DOHH2 (cell line): ENCODE results near the gene OSBPL9.
"Not testable (repeated sequence)": the region's sequence is repeated elsewhere in the genome, so short reads cannot be mapped to it uniquely, and the experiment has no call there.

ENCODE experiments used
- H3F3A ChIP-seq: fragments of 200-600 bp; sonication (generic), shearing (Covaris generic); 2 replicates; pipeline ENCODE4 v1.6.0; 2016; ENCODE audit warnings: antibody characterized with exemption, mild to moderate bottlenecking; ENCODE audit not compliant: control insufficient read depth, insufficient read depth
- H3K27ac ChIP-seq: fragments of 200-600 bp; sonication (generic); 2 replicates; pipeline ENCODE4 v1.5.1; 2014; ENCODE audit warnings: low read depth, mild to moderate bottlenecking, low read length, moderate library complexity
- H3K27me3 ChIP-seq: fragments of 200-600 bp; sonication (generic); 2 replicates; pipeline ENCODE4 v1.6.1; 2014; ENCODE audit warnings: mild to moderate bottlenecking, low read length, mixed read lengths; ENCODE audit not compliant: control insufficient read depth
- H3K36me3 ChIP-seq: fragments of 200-600 bp; sonication (generic); 2 replicates; pipeline ENCODE4 v1.6.1; 2014; ENCODE audit warnings: mild to moderate bottlenecking, low read length, moderate library complexity, mixed read lengths; ENCODE audit not compliant: control insufficient read depth
- H3K4me1 ChIP-seq: fragments of 200-600 bp; sonication (generic); 2 replicates; pipeline ENCODE4 v1.6.1; 2014; ENCODE audit warnings: mild to moderate bottlenecking, low read length, mixed read lengths; ENCODE audit not compliant: control insufficient read depth
- H3K4me2 ChIP-seq: fragments of 200-600 bp; sonication (generic); 2 replicates; pipeline ENCODE4 v1.6.0; 2014; ENCODE audit warnings: mild to moderate bottlenecking, low read length, moderate library complexity
- H3K4me3 ChIP-seq: fragments of 200-600 bp; sonication (generic); 2 replicates; pipeline ENCODE4 v1.5.1; 2014; ENCODE audit warnings: mild to moderate bottlenecking, low read length, mixed read lengths
- H3K79me2 ChIP-seq: fragments of 200-600 bp; sonication (generic); 2 replicates; pipeline ENCODE4 v1.6.1; 2014; ENCODE audit warnings: mild to moderate bottlenecking, low read length, mixed read lengths; ENCODE audit not compliant: control insufficient read depth
- H3K9me2 ChIP-seq: fragments of 200-600 bp; sonication (generic); replicated peaks from 2 replicates; pipeline ENCODE4 v1.6.1; 2014; ENCODE audit warnings: mild to moderate bottlenecking, low read length, mixed read lengths; ENCODE audit not compliant: control insufficient read depth
- H3K9me3 ChIP-seq: fragments of 200-600 bp; sonication (generic); 2 replicates; pipeline ENCODE4 v1.6.1; 2014; ENCODE audit warnings: antibody characterized with exemption, low read length, mixed read lengths; ENCODE audit not compliant: control insufficient read depth, insufficient read depth
- H4K20me1 ChIP-seq: fragments of 200-600 bp; sonication (generic); 2 replicates; pipeline ENCODE4 v1.6.0; 2014; ENCODE audit warnings: low read depth, mild to moderate bottlenecking, antibody characterized with exemption, low read length, moderate library complexity; ENCODE audit not compliant: control insufficient read depth, insufficient read depth
- CTCF ChIP-seq: fragments of 200-600 bp; sonication (generic); IDR thresholded peaks from one replicate; pipeline ENCODE4 v1.5.1; 2014; ENCODE audit warnings: antibody characterized with exemption, mild to moderate bottlenecking, low read depth, low read length; ENCODE audit not compliant: poor library complexity, severe bottlenecking
- EZH2phosphoT487 ChIP-seq: fragments of 200-600 bp; sonication (generic); IDR thresholded peaks from 2 replicates; pipeline ENCODE4 v1.6.1; 2017; ENCODE audit warnings: borderline replicate concordance, mild to moderate bottlenecking, antibody characterized with exemption, low read length, moderate library complexity, mixed read lengths

Gene OSBPL9

GRCh38 chr1:51607681-51608095, 9.2 kb upstream of the OSBPL9 start:
- H3K4me1 ChIP-seq: no peaks in the 10 kb centered on the region
- H3K4me3 ChIP-seq: no peak overlapping the region
- no peaks in the 10 kb centered on the region for H3K79me2 ChIP-seq
- no peak overlapping the region for H3K4me2 ChIP-seq
- H3K9me2 ChIP-seq: no peaks in the 10 kb centered on the region
- no peak overlapping the region for H3K27ac ChIP-seq
- no peaks in the 10 kb centered on the region for H3F3A ChIP-seq
- H3K27me3 ChIP-seq: peaks cover 26% of the 10 kb centered on the region
- H3K9me3 ChIP-seq: no peaks in the 10 kb centered on the region
- H4K20me1 ChIP-seq: no peaks in the 10 kb centered on the region
- TF ChIP-seq EZH2phosphoT487 (no peak), CTCF (no peak)
- H3K36me3 ChIP-seq: no peaks in the 10 kb centered on the region

- H3K9me3 ChIP-seq, H4K20me1 ChIP-seq, H3K27ac ChIP-seq, H3K9me2 ChIP-seq, H3K79me2 ChIP-seq, H3K4me2 ChIP-seq, H3F3A ChIP-seq, H3K4me1 ChIP-seq, H3K36me3 ChIP-seq, H3K4me3 ChIP-seq: not testable (repeated sequence)
- peaks cover 23% of the 10 kb centered on the region for H3K27me3 ChIP-seq
Observed at GRCh38 chr1:51610104-51610503, 6.8 kb upstream of the OSBPL9 start.

- no peaks in the 10 kb centered on the region for H3F3A ChIP-seq
- peaks cover 23% of the 10 kb centered on the region for H3K27me3 ChIP-seq
- H3K9me3 ChIP-seq: no peaks in the 10 kb centered on the region
- H3K9me2 ChIP-seq: no peaks in the 10 kb centered on the region
- H4K20me1 ChIP-seq: no peaks in the 10 kb centered on the region
- no peak overlapping the region for H3K27ac ChIP-seq
- no peaks in the 10 kb centered on the region for H3K79me2 ChIP-seq
- H3K36me3 ChIP-seq: no peaks in the 10 kb centered on the region
- TF ChIP-seq CTCF: no peak
- no peak for TF ChIP-seq EZH2phosphoT487
- H3K4me1 ChIP-seq: no peaks in the 10 kb centered on the region
- H3K4me2 ChIP-seq: no peak overlapping the region
- no peak overlapping the region for H3K4me3 ChIP-seq
Observed at GRCh38 chr1:51610637-51611036, 6.3 kb upstream of the OSBPL9 start.

GRCh38 chr1:51612447-51612961, 4.4 kb upstream of the OSBPL9 start:
- Histone ChIP-seq H3K9me2 (no peaks in the 10 kb centered on the region), H3K4me2 (no peak overlapping the region), H3F3A (no peaks in the 10 kb centered on the region), H3K36me3 (no peaks in the 10 kb centered on the region), H3K4me3 (no peak overlapping the region), H3K4me1 (peaks cover 7% of the 10 kb centered on the region), H3K27me3 (peaks cover 23% of the 10 kb centered on the region), H3K9me3 (no peaks in the 10 kb centered on the region), H4K20me1 (no peaks in the 10 kb centered on the region), H3K79me2 (peaks cover 5% of the 10 kb centered on the region), H3K27ac (no peak overlapping the region)
- TF ChIP-seq CTCF: no peak
- TF ChIP-seq EZH2phosphoT487: no peak
